ENCODE results near the gene AGBL3.

GRCh38 chr7:135117096-135117495, 130.8 kb downstream of the AGBL3 start:
- TF ChIP-seq CTCF (IDR thresholded peaks at IDR 0.05; ENCODE audit: low read depth, low read length, poor library complexity, severe bottlenecking), result no peak
- no peak for TF ChIP-seq EZH2phosphoT487 (IDR thresholded peaks at IDR 0.05; ENCODE audit: borderline replicate concordance, low read length)

Data from DOHH2 (cell line).